GM12872 (cell line): ENCODE measurements around the gene MRTFB.

Source experiments
- CTCF ChIP-seq: IDR thresholded peaks from 3 replicates; pipeline ENCODE4 v1.5.1; 2011; ENCODE audit warnings: low read depth, mild to moderate bottlenecking, low read length, moderate library complexity; ENCODE audit not compliant: insufficient read depth

Gene MRTFB

GRCh38 chr16:14244196-14245010, 173.3 kb downstream of the MRTFB start:
- TF ChIP-seq CTCF = no peak

- no peak for TF ChIP-seq CTCF
Measured at GRCh38 chr16:14248791-14249190, 177.7 kb downstream of the MRTFB start.

GRCh38 chr16:14249291-14250032, 178.3 kb downstream of the MRTFB start:
- peak; percentile 84 for TF ChIP-seq CTCF

GRCh38 chr16:14251419-14251818, 180.3 kb downstream of the MRTFB start:
- TF ChIP-seq CTCF = no peak

GRCh38 chr16:14252860-14253259, 181.7 kb downstream of the MRTFB start:
- no peak for TF ChIP-seq CTCF

- TF ChIP-seq CTCF = no peak
Measured at GRCh38 chr16:14263011-14263410, 191.9 kb downstream of the MRTFB start.

GRCh38 chr16:14263769-14264168, 192.7 kb downstream of the MRTFB start:
- no peak for TF ChIP-seq CTCF
